GM20000 (cell line): Measurements from ENCODE around the gene CXCL16.

Experiments
- DNase-seq: peaks from one replicate; pipeline ENCODE4 v3.0.0; 2012; ENCODE audit warnings: low spot score
- CTCF ChIP-seq: IDR thresholded peaks from 2 replicates; pipeline ENCODE4 v1.5.1; 2012; ENCODE audit warnings: mild to moderate bottlenecking, control low read depth; ENCODE audit errors: extremely low read depth, missing control alignments

CXCL16 gene

GRCh38 chr17:4766723-4767122, 27.0 kb upstream of the CXCL16 start:
- no peak for TF ChIP-seq CTCF

GRCh38 chr17:4766201-4766600, 26.5 kb upstream of the CXCL16 start:
- no peak for TF ChIP-seq CTCF
- DNase-seq: no peak

More at GRCh38 chr17:4766723-4767122, 27.0 kb upstream of the CXCL16 start:
- no peak for DNase-seq

GRCh38 chr17:4764595-4764994, 24.9 kb upstream of the CXCL16 start:
- no peak for TF ChIP-seq CTCF
- no peak for DNase-seq

GRCh38 chr17:4759776-4760236, 20.1 kb upstream of the CXCL16 start:
- no peak for TF ChIP-seq CTCF
- DNase-seq: no peak

- DNase-seq: no peak
- TF ChIP-seq CTCF: no peak
These were observed 13.7 kb upstream of the CXCL16 start for GRCh38 chr17:4753392-4753791.

GRCh38 chr17:4751932-4752331, 12.2 kb upstream of the CXCL16 start:
- no peak for TF ChIP-seq CTCF
- no peak for DNase-seq

GRCh38 chr17:4750606-4751005, 10.9 kb upstream of the CXCL16 start:
- no peak for TF ChIP-seq CTCF
- no peak for DNase-seq
